PC-3 (cell line): ENCODE data around the gene HTT-AS.

Experiments used
- CTCF ChIP-seq: fragments of 300-600 bp; sonication (generic); conservative IDR thresholded peaks from 2 replicates; pipeline ENCODE4 v1.5.1; 2017; ENCODE audit warnings: antibody characterized with exemption, low read depth, mild to moderate bottlenecking, low read length
- EZH2phosphoT487 ChIP-seq: fragments of 300-600 bp; sonication (generic); IDR thresholded peaks from 2 replicates; pipeline ENCODE4 v1.6.1; 2018; ENCODE audit warnings: mild to moderate bottlenecking, antibody characterized with exemption, low read length, borderline replicate concordance

GRCh38 chr4:3121110-3121509 is 46.8 kb upstream of the HTT-AS start:
- TF ChIP-seq CTCF: no peak
- no peak for TF ChIP-seq EZH2phosphoT487
